Mesenchymal stem cell (in vitro differentiated cells and primary cell): ENCODE measurements around the gene EXOG.

Experiments
- DNase-seq: peaks from one replicate; pipeline ENCODE4 v3.0.0-alpha.2; 2013
- H2AFZ ChIP-seq: one replicate; pipeline ENCODE4 v1.6.1; 2013; ENCODE audit warnings: low read depth, mild to moderate bottlenecking, control low read depth, inconsistent platforms, low read length, moderate library complexity
- H2AK5ac ChIP-seq: 2 replicates; pipeline ENCODE4 v1.6.1; 2013; ENCODE audit warnings: low read length, moderate library complexity, mild to moderate bottlenecking, inconsistent platforms; ENCODE audit not compliant: severe bottlenecking
- H2BK120ac ChIP-seq: one replicate; pipeline ENCODE4 v1.6.1; 2013; ENCODE audit warnings: low read depth, mild to moderate bottlenecking, inconsistent platforms, low read length, moderate library complexity
- H2BK12ac ChIP-seq, 2 experiments: one replicate each; pipeline ENCODE4 v1.6.1; 2013; ENCODE audit warnings: inconsistent platforms in 2 of 2, low read length in 2 of 2, mild to moderate bottlenecking in 2 of 2, moderate library complexity in 2 of 2, control low read depth in 1 of 2
- H2BK15ac ChIP-seq: one replicate; pipeline ENCODE4 v1.6.1; 2013; ENCODE audit warnings: mild to moderate bottlenecking, low read depth, inconsistent platforms; ENCODE audit not compliant: poor library complexity, severe bottlenecking
- H2BK5ac ChIP-seq: 2 replicates; pipeline ENCODE4 v1.6.1; 2013; ENCODE audit warnings: low read depth, mild to moderate bottlenecking, low read length, control low read depth, inconsistent platforms; ENCODE audit not compliant: poor library complexity, severe bottlenecking
- H3K14ac ChIP-seq, 2 experiments: one replicate each; pipeline ENCODE4 v1.6.1; 2013; ENCODE audit warnings: inconsistent platforms in 2 of 2, low read length in 2 of 2, control low read depth in 1 of 2, mild to moderate bottlenecking in 1 of 2, moderate library complexity in 1 of 2
- H3K18ac ChIP-seq, 2 experiments: one replicate each; pipeline ENCODE4 v1.6.1; 2013; ENCODE audit warnings: inconsistent platforms in 2 of 2, low read length in 2 of 2, control low read depth in 1 of 2, low read depth in 1 of 2, mild to moderate bottlenecking in 1 of 2
- H3K23ac ChIP-seq, 2 experiments: one replicate each; pipeline ENCODE4 v1.6.1; 2013; ENCODE audit warnings: inconsistent platforms in 2 of 2, low read length in 2 of 2, mild to moderate bottlenecking in 2 of 2, moderate library complexity in 2 of 2, control low read depth in 1 of 2
- H3K27ac ChIP-seq: 2 replicates; pipeline ENCODE4 v1.5.1; 2013; ENCODE audit warnings: mild to moderate bottlenecking, moderate library complexity, low read length, control low read depth, inconsistent platforms; ENCODE audit not compliant: poor library complexity, severe bottlenecking
- H3K27me3 ChIP-seq, 2 experiments: 2 replicates each; pipeline versions ENCODE4 v1.6.1 to v1.7.0; 2013; ENCODE audit warnings: low read length in 2 of 2, mild to moderate bottlenecking in 2 of 2, moderate library complexity in 2 of 2, control low read depth in 1 of 2, inconsistent platforms in 1 of 2; ENCODE audit not compliant: control insufficient read depth in 1 of 2, insufficient read depth in 1 of 2
- H3K36me3 ChIP-seq, 2 experiments: 2 replicates each; pipeline versions ENCODE4 v1.6.1 to v1.7.0; 2013; ENCODE audit warnings: low read length in 2 of 2, control low read depth in 1 of 2, inconsistent platforms in 1 of 2, low read depth in 1 of 2, mild to moderate bottlenecking in 1 of 2; ENCODE audit not compliant: insufficient read depth in 2 of 2, control insufficient read depth in 1 of 2
- H3K4ac ChIP-seq, 2 experiments: one replicate each; pipeline ENCODE4 v1.6.1; 2013; ENCODE audit warnings: inconsistent platforms in 2 of 2, low read length in 2 of 2, mild to moderate bottlenecking in 2 of 2, moderate library complexity in 2 of 2, control low read depth in 1 of 2, low read depth in 1 of 2
- H3K4me1 ChIP-seq: 2 replicates; pipeline ENCODE4 v1.6.1; 2013; ENCODE audit warnings: low read depth, low read length, control low read depth; ENCODE audit not compliant: control insufficient read depth, insufficient read depth
- H3K4me2 ChIP-seq: 2 replicates; pipeline ENCODE4 v1.6.1; 2013; ENCODE audit warnings: low read length, mild to moderate bottlenecking, inconsistent platforms; ENCODE audit not compliant: poor library complexity, severe bottlenecking
- H3K4me3 ChIP-seq, 2 experiments: 2 replicates each; pipeline versions ENCODE4 v1.5.1 to v1.7.0; 2013; ENCODE audit warnings: low read length in 2 of 2, mild to moderate bottlenecking in 2 of 2, control low read depth in 1 of 2, low read depth in 1 of 2; ENCODE audit not compliant: insufficient read depth in 1 of 2
- H3K79me1 ChIP-seq: replicated peaks from 2 replicates; pipeline ENCODE4 v1.6.1; 2013; ENCODE audit warnings: mild to moderate bottlenecking, control low read depth, low read length, inconsistent platforms; ENCODE audit not compliant: poor library complexity, severe bottlenecking
- H3K9ac ChIP-seq: 2 replicates; pipeline ENCODE4 v1.7.0; 2013; ENCODE audit warnings: mild to moderate bottlenecking, low read length, moderate library complexity
- H3K9me3 ChIP-seq: 2 replicates; pipeline ENCODE4 v1.7.0; 2013; ENCODE audit warnings: mild to moderate bottlenecking, low read length; ENCODE audit not compliant: control insufficient read depth
- H4K8ac ChIP-seq: one replicate; pipeline ENCODE4 v1.6.1; 2013; ENCODE audit warnings: inconsistent platforms, mild to moderate bottlenecking, low read length, moderate library complexity
- H4K91ac ChIP-seq: one replicate; pipeline ENCODE4 v1.6.1; 2013; ENCODE audit warnings: mild to moderate bottlenecking, low read length, inconsistent platforms
- WGBS: methylation state at CpG from one replicate; pipeline ENCODE4 v1.1.7; 2013; ENCODE audit warnings: mixed read lengths; 5-methylcytosine and 5-hydroxymethylcytosine counted together

EXOG gene

GRCh38 chr3:38509732-38510131, 13.6 kb downstream of the EXOG start:
- 100% methylated on average over 1 of the region's 2 CpGs for WGBS
- Histone ChIP-seq H3K9ac (no peak overlapping the region), H2BK12ac (no peak overlapping the region), H4K8ac (no peak overlapping the region), H2BK15ac (no peak overlapping the region), H2AFZ (no peak overlapping the region), H2BK5ac (no peak overlapping the region), H3K9me3 (no peaks in the 10 kb centered on the region), H2BK120ac (no peak overlapping the region), H3K4me1 (no peaks in the 10 kb centered on the region), H3K4me2 (no peak overlapping the region), H3K23ac (no peak overlapping the region), H3K14ac (no peak overlapping the region), H3K4ac (no peak overlapping the region), H3K4me3 (no peak overlapping the region), H3K27me3 (no peaks in the 10 kb centered on the region), H3K27ac (no peak overlapping the region), H4K91ac (no peak overlapping the region), H3K36me3 (peaks cover 0 to 90% of the 10 kb centered on the region in 2 experiments), H2AK5ac (no peak overlapping the region), H3K18ac (no peak overlapping the region), H3K79me1 (no peaks in the 10 kb centered on the region)
- DNase-seq = no peak

DNA sequence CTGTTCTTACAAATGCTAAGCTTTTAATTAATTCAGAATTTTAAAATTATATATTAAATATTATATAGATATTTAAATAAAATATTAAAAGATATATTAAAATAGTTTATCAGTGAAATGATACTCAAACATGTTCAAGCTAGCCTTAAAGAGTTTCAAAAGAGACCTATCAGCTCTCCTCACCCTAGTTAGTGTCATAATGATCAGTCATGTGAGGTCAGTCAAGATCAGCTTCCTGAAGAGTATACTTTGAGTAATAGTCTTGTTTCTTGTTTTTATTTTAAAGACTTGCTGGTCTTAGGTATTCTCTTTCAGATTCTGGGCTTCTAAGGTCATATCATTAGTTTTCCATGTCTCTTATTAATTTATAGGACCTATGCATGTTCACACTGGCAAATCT, 14.5 kb downstream of the EXOG start:
- H2BK120ac ChIP-seq = no peak overlapping the region
- H2BK5ac ChIP-seq = no peak overlapping the region
- H3K36me3 ChIP-seq = peaks cover 5 to 89% of the 10 kb centered on the region in 2 experiments
- H3K18ac ChIP-seq = no peak overlapping the region
- H2BK15ac ChIP-seq = no peak overlapping the region
- H2AFZ ChIP-seq = no peak overlapping the region
- H3K4ac ChIP-seq = no peak overlapping the region
- no peak overlapping the region for H2AK5ac ChIP-seq
- no peak overlapping the region for H2BK12ac ChIP-seq
- H3K4me3 ChIP-seq = no peak overlapping the region
- no peaks in the 10 kb centered on the region for H3K4me1 ChIP-seq
- H3K27me3 ChIP-seq = no peaks in the 10 kb centered on the region
- no peak overlapping the region for H3K27ac ChIP-seq
- H4K91ac ChIP-seq = no peak overlapping the region
- no peak overlapping the region for H3K9ac ChIP-seq
- H3K79me1 ChIP-seq = peaks cover 2% of the 10 kb centered on the region
- H3K14ac ChIP-seq = no peak overlapping the region
- H3K4me2 ChIP-seq = no peak overlapping the region
- no peak overlapping the region for H3K23ac ChIP-seq
- no peak for DNase-seq
- no peak overlapping the region for H4K8ac ChIP-seq
- H3K9me3 ChIP-seq = no peaks in the 10 kb centered on the region

DNA sequence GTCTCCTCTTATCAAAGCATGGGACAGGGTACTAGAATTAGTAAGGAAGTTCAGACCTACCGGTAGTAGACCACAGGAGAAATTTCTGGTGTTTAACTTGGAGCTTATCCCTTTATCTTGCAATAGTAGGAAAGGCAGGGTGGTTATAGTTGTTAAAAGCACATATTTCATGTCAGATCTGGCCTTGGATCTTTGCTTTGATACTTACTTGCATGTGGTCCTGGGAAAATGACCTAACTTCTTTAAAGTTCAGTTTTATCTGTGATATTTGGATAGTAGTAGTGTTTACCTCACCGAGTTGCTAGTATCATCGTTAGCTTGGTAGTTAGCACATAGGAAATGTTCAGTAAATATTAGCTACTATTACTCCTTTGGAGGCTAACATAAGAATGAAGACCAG, 15.4 kb downstream of the EXOG start:
- Histone ChIP-seq H3K4ac (no peak overlapping the region), H3K4me3 (no peak overlapping the region), H3K18ac (no peak overlapping the region), H2BK15ac (no peak overlapping the region), H3K27me3 (no peaks in the 10 kb centered on the region), H4K8ac (no peak overlapping the region), H2BK5ac (no peak overlapping the region), H3K4me1 (no peaks in the 10 kb centered on the region), H2AFZ (no peak overlapping the region), H3K4me2 (no peak overlapping the region), H2BK120ac (no peak overlapping the region), H4K91ac (no peak overlapping the region), H3K27ac (no peak overlapping the region), H3K79me1 (peaks cover 2% of the 10 kb centered on the region), H3K9ac (no peak overlapping the region), H3K36me3 (peaks cover 5 to 84% of the 10 kb centered on the region in 2 experiments), H2BK12ac (no peak overlapping the region), H3K23ac (no peak overlapping the region), H3K9me3 (no peaks in the 10 kb centered on the region), H3K14ac (no peak overlapping the region), H2AK5ac (no peak overlapping the region)
- 92% methylated on average over 1 of the region's 3 CpGs for WGBS
- DNase-seq = no peak

DNA sequence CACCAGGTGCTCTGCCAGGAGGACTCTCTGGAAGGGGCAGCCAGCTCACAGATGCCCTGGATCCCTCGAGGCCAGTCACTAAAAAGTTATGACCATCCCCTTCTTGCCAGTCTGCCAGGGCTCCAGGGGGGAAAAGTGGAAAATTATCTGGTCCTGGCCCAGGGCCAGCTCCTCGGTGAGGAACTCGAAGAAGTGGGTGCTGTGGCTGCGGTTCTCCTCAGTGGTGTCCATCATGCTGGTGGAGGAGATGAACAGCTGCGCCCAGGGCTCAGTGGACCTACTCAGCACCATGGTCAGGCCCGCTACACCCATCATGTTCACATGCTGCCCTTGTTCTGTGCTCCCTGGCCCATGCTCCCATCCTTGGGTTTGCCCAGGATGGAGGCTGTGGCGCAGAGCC, 19.2 kb downstream of the EXOG start:
- H3K18ac ChIP-seq = no peak overlapping the region
- H2BK15ac ChIP-seq = no peak overlapping the region
- 96% methylated on average over 7 of the region's 7 CpGs for WGBS
- no peak overlapping the region for H3K14ac ChIP-seq
- H2AFZ ChIP-seq = no peak overlapping the region
- no peaks in the 10 kb centered on the region for H3K27me3 ChIP-seq
- H3K4ac ChIP-seq = no peak overlapping the region
- H3K4me3 ChIP-seq = no peak overlapping the region
- no peaks in the 10 kb centered on the region for H3K4me1 ChIP-seq
- no peak overlapping the region for H2AK5ac ChIP-seq
- H3K9ac ChIP-seq = no peak overlapping the region
- H3K4me2 ChIP-seq = no peak overlapping the region
- peaks cover 4% of the 10 kb centered on the region for H3K79me1 ChIP-seq
- H4K91ac ChIP-seq = no peak overlapping the region
- H3K27ac ChIP-seq = no peak overlapping the region
- H4K8ac ChIP-seq = no peak overlapping the region
- DNase-seq = no peak
- no peaks in the 10 kb centered on the region for H3K9me3 ChIP-seq
- no peak overlapping the region for H2BK12ac ChIP-seq
- no peak overlapping the region for H2BK120ac ChIP-seq
- H3K36me3 ChIP-seq = peaks cover 5 to 74% of the 10 kb centered on the region in 2 experiments
- no peak overlapping the region for H3K23ac ChIP-seq
- no peak overlapping the region for H2BK5ac ChIP-seq
